NCI-H774 (cell line): ENCODE data around the gene SLC25A47.
A peak's percentile ranks its signal among the peaks of the same experiment; 100 is the strongest.
"Not testable (repeated sequence)": the region's sequence is repeated elsewhere in the genome, so short reads cannot be mapped to it uniquely, and the experiment has no call there.

Experiments
- DNase-seq: peaks from one replicate; lab custom pipeline; 2025; lab: John Stamatoyannopoulos, UW

Gene SLC25A47

GRCh38 chr14:100323121-100323941, at the start of gene SLC25A47:
SLC25A47 (plus strand) TSS chr14:100323339; CDS start chr14:100323415, 76 bp downstream.
- DNase-seq, result no peak

GRCh38 chr14:100274250-100274649, 48.9 kb upstream of the SLC25A47 start:
- no peak for DNase-seq

GRCh38 chr14:100275214-100275613, 47.9 kb upstream of the SLC25A47 start:
- no peak for DNase-seq

GRCh38 chr14:100278702-100279101, 44.4 kb upstream of the SLC25A47 start:
- no peak for DNase-seq

GRCh38 chr14:100279133-100279532, 44.0 kb upstream of the SLC25A47 start:
- no peak for DNase-seq

- DNase-seq, result no peak
Measured at GRCh38 chr14:100279563-100279962, 43.6 kb upstream of the SLC25A47 start.

GRCh38 chr14:100281286-100282082, 41.7 kb upstream of the SLC25A47 start:
- no peak for DNase-seq

GRCh38 chr14:100282083-100282350, 41.1 kb upstream of the SLC25A47 start:
- no peak for DNase-seq

GRCh38 chr14:100282766-100283419, 40.2 kb upstream of the SLC25A47 start:
- DNase-seq, result no peak

- DNase-seq, result not testable (repeated sequence)
Measured at GRCh38 chr14:100283436-100283835, 39.7 kb upstream of the SLC25A47 start.

- no peak for DNase-seq
Measured at GRCh38 chr14:100283984-100284881, 38.9 kb upstream of the SLC25A47 start.

GRCh38 chr14:100285021-100285912, 37.9 kb upstream of the SLC25A47 start:
- DNase-seq, result peak; percentile 54

- DNase-seq, result no peak
Measured at GRCh38 chr14:100285913-100286400, 37.2 kb upstream of the SLC25A47 start.

- DNase-seq, result no peak
Measured at GRCh38 chr14:100286484-100287191, 36.5 kb upstream of the SLC25A47 start.

- no peak for DNase-seq
Measured at GRCh38 chr14:100287202-100287997, 35.7 kb upstream of the SLC25A47 start.

GRCh38 chr14:100287998-100288295, 35.2 kb upstream of the SLC25A47 start:
- DNase-seq, result not testable (repeated sequence)

- no peak for DNase-seq
Measured at GRCh38 chr14:100288382-100289185, 34.6 kb upstream of the SLC25A47 start.

GRCh38 chr14:100289916-100290606, 33.1 kb upstream of the SLC25A47 start:
- DNase-seq, result no peak
